ENCODE measurements around the gene ZFPL1.

The ZFPL1 gene

DNA sequence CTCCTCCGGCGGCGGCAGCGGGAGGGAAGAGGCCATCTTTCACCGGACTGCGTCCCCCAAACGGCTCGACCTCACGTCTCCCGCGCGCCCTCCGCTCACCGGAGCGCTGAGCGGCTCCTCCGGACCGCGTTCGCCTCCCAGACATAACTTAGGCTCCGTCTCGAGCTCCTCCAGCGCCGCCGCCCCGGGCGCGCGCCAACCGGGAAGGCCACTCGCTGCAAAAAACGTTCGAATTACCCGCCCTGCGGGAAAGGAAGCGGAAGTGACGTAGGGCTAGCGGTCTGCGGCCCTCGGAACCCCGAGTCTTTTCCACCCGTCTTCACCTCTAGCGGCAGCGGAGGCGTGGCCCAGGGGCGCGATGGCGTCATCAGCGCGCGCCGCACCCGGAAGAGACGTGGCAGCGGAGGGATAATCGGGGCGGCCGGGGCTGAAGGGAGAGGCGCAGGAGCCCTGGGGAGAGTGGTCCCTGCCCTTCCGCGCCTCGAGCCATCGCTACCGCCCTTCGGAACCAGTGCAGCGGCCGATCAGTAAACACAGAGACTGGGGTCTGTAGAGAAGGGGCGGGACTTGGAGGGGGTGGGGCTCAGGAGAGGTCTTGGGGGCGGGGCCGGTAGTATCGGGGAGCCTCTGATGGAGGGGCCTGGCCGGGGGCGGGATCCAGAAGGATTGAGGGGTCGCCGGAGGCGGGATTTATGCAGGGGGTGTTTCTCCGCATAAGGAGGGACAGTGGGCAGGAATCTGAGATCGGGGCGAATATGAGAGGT, at the start of gene ZFPL1, which contains the start of gene CDCA5:
Gene ZFPL1, plus strand, starts transcription at position 389 of the 764 bp plus-strand sequence. CDS start 477 bp downstream, outside the sequence.
Gene CDCA5, minus strand, starts transcription at position 207 of the 764 bp plus-strand sequence. Its CDS starts 62 bp downstream, at position 145.
- DNase-seq, result peak; percentile 91

DNA sequence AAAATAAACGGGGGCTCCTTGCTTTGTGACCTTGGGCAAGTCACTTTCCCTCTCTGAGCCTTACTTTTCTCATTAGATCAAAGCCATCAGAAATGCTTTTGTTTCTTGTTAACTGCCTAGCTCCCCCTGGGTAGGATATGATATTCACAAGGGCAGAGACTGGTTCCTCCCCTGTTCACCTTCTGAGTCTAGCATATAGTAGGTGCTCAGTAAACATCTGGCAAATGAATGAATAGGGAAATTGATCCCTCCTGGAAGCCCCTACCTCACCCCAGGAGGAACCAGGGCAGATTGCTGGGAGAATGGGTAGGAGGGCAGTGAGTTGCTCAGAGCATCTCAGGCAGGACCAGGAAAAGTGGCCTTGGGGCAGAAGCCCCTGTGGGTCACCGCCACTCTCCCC, 49.6 kb upstream of the ZFPL1 start:
- no peak for DNase-seq

DNA sequence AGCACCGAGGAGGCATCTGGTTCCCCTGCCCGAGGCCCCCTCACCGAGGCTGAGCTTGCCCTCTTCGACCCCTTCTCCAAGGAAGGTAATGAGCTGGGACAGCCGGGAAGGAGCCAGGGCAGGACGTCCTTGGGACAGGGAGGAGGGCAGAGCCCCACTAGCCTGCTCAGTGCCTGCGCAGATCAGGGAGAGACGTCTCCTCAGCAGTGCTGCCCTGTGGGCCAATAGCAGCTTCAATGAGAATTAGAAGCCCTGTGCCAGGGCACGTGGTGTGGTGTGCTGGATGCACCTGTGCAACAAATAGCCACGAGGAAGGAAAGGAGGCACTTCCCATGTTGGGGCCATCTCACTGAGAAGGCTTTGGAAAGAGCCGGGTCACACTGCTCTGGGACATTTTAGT, 48.4 kb upstream of the ZFPL1 start:
- no peak for DNase-seq

DNA sequence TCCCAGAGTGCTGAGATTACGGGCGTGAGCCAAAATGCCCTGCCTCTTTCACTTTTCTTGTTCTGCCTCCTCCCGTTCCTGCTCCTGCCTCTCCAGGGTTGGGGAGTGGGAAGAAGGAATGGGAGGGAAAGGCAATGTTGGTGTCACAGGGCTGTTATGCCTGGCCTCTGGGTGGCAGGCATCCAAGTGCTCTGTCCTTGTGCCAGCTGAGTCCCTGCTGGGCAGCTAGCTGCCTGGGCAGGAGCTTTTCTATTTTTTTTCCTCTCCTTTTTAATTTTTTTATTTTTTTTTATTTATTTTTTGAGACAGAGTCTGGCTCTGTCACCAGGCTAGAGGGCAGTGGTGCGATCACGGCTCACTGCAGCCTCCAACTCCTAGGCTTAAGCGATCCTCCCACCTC, 47.1 kb upstream of the ZFPL1 start:
- no peak for DNase-seq

DNA sequence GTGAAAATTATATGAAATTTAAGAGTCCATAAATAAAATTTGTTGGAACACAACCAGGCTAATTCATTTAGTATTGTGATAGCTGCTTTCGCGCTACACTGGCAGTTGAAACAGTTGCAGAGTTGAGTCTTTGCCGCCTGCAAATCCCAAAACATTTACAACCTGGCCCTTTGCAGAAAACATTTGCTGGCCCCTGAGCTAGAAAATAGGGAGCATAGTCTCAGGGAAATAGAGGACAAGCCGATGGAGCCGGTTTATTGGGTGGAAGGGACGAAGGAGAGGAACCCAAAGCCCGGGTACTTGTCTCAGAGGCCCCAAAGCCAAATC, 43.5 kb upstream of the ZFPL1 start:
- DNase-seq, result no peak

DNA sequence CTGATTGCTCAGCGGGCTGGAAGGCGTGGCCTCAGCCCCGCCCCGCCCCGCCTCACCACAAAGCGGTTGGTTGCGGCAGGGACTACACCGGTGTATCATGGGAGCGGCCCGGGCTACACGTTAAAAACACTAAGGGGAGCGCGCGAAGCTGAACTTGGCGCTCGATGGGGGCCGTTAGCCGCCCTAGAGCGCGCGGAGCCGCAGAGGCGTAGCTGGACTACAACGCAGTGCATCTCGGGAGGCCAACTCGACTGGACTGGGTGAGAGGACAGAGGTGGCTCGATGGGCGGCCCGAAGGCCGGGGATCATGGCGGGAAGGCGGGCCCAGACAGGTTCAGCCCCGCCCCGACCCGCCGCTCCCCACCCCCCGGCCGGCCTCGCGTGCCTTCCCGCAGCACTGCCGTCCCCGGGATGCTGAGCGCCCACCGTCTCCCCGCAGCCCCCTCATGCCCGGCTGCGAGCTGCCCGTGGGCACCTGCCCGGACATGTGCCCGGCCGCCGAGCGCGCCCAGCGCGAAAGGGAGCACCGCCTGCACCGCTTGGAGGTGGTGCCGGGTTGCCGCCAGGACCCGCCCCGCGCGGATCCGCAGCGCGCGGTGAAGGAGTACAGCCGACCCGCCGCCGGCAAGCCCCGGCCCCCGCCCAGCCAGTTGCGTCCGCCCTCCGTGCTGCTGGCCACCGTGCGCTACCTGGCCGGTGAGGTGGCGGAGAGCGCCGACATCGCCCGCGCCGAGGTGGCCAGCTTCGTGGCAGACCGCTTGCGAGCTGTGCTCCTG, 43.0 kb upstream of the ZFPL1 start, which contains the start of gene SAC3D1:
Gene SAC3D1, plus strand, starts transcription at position 364 of the 776 bp plus-strand sequence. Its CDS starts 83 bp downstream, at position 447.
- peak; percentile 91 for DNase-seq

DNA sequence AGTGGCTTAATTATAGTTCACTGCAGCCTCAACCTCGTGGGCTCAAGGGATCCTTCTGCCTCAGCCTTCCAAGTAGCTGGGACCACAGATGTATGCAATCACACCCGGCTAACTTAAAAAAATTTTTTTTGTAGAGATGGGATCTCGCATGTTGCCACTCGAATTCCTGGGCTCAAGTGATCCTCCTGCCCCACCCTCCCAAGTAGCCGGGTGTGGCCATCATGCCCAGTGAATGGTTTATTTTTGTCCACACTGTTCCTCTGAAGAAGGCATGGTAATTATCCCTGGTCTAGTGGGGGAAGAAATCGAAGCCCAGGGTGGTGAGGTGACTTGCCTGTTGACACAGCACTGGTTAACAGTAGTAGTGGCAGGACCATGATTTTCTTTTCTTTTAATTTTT, 41.1 kb upstream of the ZFPL1 start:
- no peak for DNase-seq

DNA sequence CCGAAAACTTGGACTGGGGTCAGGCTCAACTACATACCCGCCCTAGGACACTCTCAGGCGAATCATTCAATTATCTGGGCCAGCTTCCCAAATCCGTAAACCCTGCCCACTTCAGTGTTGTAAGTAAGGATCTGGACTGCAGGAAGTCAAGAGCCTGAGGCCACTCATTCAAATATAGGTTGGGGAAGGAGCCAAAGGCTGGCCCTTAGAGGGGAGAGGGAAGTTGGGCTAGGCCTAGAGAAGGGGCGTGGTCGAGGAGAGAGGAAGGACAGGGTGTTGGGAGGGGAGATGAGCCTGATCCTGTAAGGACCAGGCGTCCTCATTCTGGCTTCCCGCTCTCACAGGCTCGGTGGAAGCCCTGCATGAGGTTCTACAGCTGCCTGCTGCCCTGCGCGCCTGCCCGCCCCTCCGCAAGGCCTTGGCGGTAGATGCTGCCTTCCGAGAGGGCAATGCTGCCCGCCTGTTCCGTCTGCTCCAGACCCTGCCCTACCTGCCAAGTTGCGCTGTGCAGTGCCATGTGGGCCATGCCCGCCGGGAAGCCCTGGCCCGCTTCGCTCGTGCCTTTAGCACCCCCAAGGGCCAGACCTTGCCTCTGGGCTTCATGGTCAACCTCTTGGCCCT, 40.0 kb upstream of the ZFPL1 start:
- DNase-seq, result no peak

DNA sequence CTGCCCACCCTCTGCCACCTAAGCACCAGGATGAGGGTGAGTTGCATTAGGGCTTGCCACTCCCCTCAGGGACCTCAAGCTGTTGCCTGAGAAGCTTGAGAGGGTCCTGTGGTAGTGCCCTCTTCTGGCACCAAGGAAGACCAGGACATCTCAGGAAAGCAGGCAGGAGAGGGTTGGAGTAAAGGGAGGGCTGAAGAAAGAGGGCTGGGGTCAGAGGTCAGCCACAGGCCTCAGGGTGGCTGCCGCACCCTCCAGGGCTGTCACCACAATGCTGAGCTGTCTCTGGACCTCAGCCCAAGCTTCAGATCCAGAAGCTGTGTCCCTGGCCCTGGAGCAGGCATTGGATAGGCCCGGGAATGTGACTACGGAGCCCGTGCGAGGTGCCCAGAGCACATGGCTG, 39.0 kb upstream of the ZFPL1 start:
- DNase-seq, result no peak

DNA sequence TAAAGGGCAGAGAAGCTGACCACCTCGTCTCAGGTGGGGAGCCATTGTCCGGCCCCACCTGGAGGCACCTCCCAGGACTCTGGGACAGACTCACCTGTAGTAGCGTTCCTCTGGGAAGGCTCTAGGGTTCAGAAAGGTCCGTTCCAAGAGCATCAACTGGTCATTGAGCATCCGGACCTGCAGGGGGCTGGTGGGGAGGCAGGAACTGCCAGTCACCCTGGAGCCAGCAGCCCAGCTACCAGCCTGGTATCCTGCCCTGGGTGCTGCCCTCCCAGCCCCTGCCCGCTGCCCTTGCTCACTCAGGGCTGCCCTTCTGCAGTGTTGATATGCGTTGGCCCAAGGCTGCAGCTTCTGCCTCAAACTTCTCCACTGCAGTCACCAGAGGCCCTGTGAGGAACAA, 38.3 kb upstream of the ZFPL1 start:
- no peak for DNase-seq

DNA sequence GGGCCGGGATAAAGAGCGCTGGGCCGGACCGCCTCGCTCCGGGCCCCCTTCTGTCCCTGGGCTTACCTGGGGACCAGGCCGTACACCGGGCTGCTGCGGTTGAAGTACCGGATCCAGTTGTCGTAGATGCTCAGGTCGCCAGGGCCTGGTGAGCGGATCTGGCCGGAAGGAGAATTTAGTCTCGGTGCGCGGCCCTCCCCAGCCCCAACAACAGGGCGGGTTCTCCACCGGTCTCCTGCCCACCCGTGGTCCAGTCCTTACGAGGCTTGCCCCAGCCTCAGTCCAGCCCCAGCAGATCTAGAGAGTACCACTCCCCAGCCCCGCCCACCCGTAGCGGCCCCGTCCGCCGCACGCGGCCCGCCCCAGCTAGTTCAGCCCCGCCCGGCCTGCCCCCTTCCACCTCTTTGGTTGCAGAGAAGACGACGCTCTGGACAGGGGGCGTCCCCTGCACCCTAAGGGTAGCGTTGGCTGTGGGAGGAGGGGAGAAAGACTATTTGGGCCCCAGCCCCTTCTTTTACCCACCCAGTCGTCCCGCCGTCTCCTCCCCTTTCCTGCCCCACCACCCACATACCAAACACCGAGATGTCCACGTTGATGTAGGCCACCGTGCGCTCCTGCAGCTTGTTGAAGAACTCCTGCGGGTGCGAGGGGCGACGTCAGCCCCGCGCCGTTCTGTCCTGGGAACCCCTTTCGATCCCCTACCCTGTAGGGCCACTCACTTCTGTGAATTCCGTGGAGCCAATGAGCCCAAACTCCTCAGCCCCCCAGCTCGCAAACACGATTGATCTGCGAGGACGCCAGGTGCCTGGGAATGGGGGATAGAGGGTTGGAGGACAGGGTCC, 36.2 kb upstream of the ZFPL1 start:
- DNase-seq, result no peak

DNA sequence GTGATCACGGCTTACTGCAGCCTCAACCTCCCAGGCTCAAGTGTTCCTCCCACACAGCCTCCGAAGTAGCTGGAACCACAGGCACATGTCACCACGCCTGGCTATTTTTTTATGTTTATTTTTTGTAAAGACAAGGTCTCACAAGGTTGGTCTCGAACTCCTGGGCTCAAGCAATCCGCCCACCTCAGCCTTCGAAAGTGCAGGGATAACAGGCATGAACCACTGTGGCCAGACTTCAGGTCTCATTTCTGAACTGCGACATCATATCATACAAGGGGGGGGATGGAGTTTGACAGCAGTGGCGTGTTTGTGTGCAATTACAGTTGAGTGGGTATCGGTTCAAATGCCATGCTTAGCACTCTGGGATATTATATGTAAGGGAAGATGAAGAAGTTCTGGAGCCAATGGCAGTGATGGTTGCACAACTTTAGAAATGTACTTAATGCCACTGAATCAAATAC, 32.6 kb upstream of the ZFPL1 start:
- DNase-seq, result no peak

DNA sequence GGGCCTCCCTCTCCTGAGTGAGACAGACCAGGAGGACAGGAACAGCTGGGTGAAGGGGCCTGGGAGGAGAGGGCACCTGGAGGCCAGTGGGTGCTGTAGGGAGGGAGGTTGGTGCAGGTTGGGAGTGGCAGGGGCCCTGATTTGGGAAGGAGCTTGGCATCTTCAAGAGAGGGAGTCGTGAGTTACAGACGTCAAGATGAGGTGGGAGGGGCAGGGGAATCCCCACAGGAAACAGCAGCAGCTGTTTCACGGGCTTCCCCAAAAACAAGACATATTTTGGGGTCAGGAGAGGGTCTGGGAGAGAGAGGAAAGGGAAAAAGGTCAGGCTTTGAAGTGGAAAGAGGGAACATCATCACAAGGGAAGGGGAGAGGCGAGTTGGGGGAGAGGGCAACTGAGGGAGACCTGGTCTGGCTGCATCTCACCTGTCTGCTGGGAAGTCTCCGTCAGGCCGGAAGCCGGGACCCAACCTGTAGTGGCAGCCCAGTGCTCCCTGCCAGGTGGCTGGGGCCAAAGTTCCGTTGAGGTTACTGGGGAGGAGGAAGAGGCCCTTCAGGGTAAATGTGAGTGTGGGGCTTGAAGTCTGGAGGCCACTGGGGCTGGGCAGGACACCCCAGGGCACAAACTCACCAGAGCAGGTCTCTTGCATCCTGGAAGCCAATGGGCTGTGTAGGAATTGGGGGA, 30.1 kb upstream of the ZFPL1 start:
- no peak for DNase-seq

DNA sequence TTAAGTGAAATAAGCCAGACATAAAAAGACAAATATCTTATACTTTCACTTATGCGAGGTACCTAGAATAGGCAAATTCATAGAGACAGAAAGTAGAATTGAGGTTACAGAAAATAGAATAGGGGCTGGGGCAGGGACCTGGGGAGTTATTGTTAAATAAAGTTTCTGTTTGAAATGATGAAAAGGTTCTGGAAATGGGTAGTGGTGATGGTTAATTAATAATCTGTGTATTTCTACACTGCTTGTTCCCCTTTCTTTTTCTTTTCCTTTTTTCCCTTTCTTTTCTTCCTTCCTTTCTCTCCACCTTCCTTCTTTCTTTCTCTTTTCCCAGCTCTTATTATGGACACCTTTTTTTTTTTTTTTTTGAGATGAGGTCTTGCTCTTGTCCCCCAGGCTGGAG, 28.5 kb upstream of the ZFPL1 start:
- DNase-seq, result no peak

DNA sequence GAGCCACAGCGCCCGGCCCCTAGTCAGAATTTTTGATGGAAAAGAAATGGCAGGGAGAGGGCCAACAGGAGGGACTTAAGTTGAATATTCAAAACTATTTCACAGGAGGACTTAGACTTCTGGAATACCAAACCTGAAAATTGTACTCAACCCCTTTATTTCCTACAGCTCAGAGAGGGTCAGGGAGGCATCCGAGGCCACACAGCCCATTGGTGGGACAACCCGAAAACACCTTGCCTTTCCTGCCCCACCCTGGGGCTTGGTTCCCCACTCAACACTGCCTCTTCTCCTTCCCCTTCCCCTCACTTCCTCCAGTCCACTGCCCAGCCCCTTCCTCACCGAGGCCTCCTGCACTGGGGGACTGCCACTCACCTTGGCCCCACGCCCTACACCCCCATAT, 27.0 kb upstream of the ZFPL1 start:
- DNase-seq, result no peak

DNA sequence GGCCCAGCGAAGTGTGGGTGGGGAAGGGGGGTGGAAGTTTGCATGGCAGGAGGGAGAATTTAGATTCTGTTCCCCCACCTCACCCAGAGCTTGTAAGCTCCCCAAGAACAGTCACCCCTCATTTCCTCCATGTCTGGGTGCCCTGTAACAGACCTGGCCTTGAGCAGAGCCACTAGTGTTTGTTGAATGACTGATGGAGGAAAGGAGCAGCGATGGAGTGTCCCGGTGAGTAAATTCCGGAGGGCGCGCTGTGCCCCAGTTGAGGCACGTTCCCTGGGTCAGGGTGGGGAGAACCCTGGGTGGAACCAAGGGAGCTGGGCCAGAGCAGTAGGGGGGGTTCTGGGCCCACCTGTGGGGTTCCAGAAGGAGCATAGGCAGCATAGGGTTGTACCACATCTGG, 26.5 kb upstream of the ZFPL1 start:
- DNase-seq, result no peak

DNA sequence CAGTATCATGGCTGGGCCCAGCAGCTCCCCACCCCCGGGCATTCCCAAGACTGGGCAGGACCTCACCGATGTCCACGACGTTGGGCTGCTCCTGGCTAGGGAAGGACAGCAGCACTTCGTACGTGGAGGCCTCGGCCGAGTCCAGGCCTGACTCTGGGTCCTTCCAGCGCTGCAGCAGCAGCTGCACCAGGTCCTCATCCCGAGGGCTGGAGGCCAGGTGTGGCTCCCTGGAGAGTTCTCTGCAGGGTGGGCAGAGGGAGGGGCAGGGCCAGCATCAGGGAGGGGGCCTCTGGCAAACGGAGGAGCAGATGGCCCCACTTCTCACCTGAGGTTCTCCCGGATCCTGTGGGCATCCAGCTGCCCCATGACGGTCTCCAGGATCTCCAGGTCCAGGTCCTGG, 26.0 kb upstream of the ZFPL1 start:
- DNase-seq, result no peak

DNA sequence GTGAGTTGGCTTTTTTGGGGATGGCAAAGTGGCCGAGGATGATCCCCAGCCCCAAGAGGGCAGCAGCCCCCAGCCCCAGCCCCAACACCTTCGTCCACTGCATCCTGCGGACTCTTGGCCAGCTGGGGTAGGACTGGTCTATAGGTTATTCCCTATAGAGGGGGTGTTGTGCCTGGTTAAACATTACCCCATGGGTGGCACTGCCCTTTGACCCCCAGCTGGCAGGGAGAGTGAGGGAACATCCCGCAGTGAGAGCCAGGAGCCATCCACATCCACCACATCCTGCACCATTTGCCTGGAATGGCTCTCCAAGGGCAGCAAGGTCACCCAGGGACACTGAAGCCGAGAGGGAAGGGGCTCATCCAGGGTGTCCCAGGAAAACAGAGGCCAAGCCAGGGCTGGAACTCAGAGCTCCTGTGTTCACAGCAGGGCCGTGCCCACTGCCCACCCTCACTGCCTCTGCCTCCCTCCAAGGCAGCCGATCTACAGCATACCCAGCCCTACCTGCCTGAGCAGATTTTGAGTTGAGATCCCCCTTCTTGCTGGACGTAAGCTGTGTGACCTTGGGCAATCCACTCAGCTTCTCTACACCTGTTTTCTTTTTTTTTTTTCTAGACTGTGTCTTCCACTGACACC, 25.5 kb upstream of the ZFPL1 start, which contains the start of gene NAALADL1:
Gene NAALADL1, minus strand, starts transcription at position 135 of the 636 bp plus-strand sequence. Its CDS starts 32 bp downstream, at position 103.
- no peak for DNase-seq

DNA sequence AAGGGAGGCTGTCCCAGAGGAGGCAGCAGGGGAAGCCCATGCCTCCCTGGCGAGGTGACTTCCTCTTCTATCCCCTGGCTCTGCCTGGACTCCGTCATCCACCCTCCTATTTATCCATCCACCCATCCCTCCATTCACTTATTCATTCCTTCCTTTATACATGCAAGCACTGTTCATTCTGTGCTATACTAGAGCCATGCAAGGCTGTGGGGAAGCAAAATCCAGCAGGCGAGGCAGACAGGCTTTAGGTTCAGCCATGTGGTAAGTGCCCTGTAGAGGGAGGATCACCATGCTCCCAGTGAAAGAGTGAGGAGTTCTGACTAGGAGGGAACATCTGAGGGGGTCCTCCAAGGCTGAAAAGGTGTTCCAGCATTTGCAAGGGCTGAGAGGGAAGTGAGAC, 24.5 kb upstream of the ZFPL1 start:
- DNase-seq, result no peak

DNA sequence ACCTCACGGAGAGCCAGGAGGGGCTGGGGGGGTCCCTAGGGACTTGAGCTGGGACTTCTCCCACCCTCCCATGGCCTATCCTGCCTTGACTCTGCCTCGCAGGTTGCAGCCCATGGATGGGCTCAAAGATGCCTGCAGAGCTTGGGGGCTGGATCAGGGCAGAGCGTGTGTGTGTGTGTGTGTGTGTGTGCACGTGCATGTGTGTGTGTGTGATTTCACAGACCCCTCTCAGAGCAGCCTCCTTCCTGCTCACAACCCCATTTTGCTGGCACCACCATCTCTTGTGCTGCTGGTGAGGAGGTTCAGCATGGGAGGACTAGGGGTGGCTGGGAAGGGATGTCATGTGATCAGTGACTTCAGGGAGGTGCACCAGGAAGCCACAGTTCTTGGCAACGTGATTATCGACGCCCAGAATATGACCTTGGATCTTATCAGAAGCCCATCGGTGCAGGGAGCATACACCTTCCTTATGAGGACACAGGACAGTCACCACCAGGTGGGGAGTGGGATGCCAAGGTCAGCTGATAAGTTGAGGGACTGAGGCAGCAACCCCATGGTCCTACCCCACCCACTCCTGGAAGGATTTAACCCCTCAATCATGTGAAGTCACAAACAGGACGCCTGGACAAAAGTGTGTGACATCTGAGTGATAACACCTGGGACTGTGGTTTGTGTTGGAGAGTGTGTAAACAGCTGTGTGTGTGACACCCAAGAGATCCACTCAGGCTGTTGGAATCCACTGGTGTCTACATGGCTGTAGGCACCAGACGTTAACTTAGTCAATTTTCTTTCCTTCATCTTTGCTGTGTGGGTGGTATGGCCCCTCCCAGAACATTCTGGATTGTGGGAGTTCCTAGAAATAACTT, 23.8 kb upstream of the ZFPL1 start:
- DNase-seq, result no peak
